Fibroblast of pulmonary artery (primary cell): ENCODE measurements around the gene CCDC69.

Experiments used
- DNase-seq: peaks from one replicate; pipeline ENCODE4 v3.0.0-alpha.2; 2010; ENCODE audit warnings: low read depth
- H3K4me3 ChIP-seq: replicated peaks from 2 replicates; pipeline ENCODE4 v1.5.1; 2011; ENCODE audit warnings: low read depth, mild to moderate bottlenecking, control low read depth, low read length, moderate library complexity
- CTCF ChIP-seq: IDR thresholded peaks from 2 replicates; pipeline ENCODE4 v1.5.1; 2011; ENCODE audit warnings: mild to moderate bottlenecking, control low read depth, low read length, inconsistent platforms; ENCODE audit errors: missing control alignments

CCDC69 gene

DNA sequence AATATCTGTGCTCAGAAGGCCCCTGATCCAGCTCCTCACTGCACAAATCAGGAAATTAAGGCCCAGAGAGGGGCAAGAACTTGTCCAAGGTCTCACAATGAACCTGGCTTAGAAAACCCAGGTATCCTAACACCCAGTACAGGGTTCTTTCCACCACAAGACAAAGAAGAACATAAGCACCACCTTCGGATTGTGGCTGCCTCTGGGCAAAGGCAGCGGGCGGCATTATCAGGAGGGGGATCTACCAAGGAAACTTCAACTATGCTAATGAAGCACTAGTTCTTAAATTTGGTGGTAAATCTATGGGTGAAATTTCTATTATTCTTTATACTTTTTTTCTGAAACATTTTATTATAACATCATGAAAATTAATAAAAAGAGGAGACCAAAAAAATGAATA, 84.2 kb downstream of the CCDC69 start:
- no peak for TF ChIP-seq CTCF
- H3K4me3 ChIP-seq: no peak overlapping the region
- no peak for DNase-seq

DNA sequence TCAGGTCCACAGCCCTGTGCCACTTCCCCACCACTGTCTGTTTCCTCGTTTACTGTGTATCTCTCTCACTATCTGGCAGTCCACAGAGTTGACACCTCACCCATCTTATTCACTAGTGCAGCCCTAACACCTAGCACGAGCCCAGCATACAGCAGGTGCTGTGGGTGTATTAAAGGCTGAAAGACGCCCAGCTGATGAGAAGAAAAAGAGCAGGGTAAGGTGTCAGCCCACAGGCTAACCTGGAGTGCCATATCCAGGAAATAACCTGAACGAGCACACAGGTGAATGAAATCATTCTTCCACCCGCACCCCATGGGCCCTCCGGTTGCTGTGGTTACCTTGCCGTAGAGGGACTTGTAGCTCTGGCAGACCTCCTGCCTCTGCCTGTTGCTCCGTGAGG, 84.9 kb downstream of the CCDC69 start:
- no peak overlapping the region for H3K4me3 ChIP-seq
- no peak for DNase-seq
- TF ChIP-seq CTCF: no peak

DNA sequence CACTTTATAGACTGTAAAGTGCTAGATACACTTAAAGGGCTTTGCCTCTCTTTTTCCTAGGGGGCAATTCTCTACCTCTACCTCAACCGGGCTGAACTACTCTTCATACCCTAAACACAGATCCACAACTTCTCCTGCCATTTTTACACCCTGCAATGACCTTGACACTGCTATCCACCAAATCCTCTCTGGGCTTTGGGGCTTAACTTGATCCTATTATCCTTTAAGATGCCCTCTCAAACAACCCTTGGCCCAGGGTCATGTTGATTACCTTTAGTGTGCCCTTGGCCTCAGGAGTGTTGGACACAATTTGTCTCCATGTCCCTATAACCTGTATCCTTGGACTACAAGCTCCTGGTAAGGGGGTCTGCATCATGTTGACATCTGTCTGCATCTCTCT, 85.8 kb downstream of the CCDC69 start:
- no peak overlapping the region for H3K4me3 ChIP-seq
- no peak for TF ChIP-seq CTCF
- DNase-seq: no peak

- TF ChIP-seq CTCF: no peak
- no peak overlapping the region for H3K4me3 ChIP-seq
- no peak for DNase-seq
Observed at GRCh38 chr5:151137067-151137825, 86.6 kb downstream of the CCDC69 start.

- no peak for DNase-seq
- no peak overlapping the region for H3K4me3 ChIP-seq
- no peak for TF ChIP-seq CTCF
Observed at GRCh38 chr5:151134228-151134627, 89.7 kb downstream of the CCDC69 start.

DNA sequence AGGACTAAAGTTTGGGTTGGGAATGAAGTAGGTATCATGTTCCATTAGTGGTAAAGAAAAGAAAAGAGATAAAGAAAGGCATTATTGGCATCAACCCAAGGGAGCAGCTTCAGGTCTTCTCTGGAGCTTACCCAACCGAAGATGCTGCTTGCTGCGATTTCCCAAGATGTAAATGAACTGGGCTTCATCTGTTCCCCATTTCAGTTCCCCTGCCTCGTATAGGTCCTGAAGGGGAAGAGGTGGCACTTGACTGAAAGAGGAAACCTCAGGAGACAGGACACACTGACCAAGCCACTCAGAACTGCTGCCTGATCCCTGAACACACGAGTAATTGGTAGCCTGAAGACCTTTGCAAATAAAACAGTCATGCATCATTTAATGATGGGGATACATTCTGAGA, 90.9 kb downstream of the CCDC69 start:
- TF ChIP-seq CTCF: no peak
- H3K4me3 ChIP-seq: no peak overlapping the region
- DNase-seq: no peak
